Adrenal gland (tissue), 5 donors: Measurements from ENCODE around the gene IL11RA.

Source experiments
- POLR2A ChIP-seq, 2 donors: fragments of 450-650 bp; IDR thresholded peaks; one replicate each; pipeline ENCODE4 v1.6.1; 2017; ENCODE audit warnings: antibody characterized with exemption in 2 of 2, mild to moderate bottlenecking in 2 of 2, moderate library complexity in 1 of 2
- TF ChIP-seq, protein P1 (sequence below), 6 experiments: fragments of 450-650 bp in 4 of 6; fragments of 200-600 bp in 2 of 6; sonication (generic) in 1 of 6; IDR thresholded peaks; 1 replicate in 5 of 6; 2 replicates in 1 of 6; pipeline versions ENCODE4 v1.5.1 to v1.8.0; 2016 to 2021; ENCODE audit warnings: antibody characterized with exemption in 6 of 6, mild to moderate bottlenecking in 2 of 6, moderate library complexity in 1 of 6
- donor health status: DM: no; HTN: no; CAD: no.

DNA sequence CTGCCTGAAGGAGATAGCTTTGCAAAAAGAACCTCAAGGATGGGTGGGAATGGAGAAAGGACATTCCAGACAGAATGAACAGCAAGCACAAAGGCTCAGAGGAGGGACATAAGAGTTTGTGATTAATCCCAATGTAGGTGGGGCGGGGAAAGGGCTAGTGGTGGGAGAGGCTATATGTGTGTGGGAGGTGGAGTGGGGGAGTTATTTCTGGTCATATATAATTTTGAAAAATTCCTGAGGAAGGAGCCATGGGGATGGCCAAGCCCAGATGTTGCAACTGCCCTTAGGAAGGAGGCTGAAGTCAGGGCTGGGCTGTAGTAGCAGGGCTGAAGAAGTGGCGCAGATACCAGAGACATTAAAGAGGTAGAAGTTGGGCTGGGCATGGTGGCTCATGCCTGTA, 23.9 kb downstream of the IL11RA start:
- TF ChIP-seq, protein P1, sequence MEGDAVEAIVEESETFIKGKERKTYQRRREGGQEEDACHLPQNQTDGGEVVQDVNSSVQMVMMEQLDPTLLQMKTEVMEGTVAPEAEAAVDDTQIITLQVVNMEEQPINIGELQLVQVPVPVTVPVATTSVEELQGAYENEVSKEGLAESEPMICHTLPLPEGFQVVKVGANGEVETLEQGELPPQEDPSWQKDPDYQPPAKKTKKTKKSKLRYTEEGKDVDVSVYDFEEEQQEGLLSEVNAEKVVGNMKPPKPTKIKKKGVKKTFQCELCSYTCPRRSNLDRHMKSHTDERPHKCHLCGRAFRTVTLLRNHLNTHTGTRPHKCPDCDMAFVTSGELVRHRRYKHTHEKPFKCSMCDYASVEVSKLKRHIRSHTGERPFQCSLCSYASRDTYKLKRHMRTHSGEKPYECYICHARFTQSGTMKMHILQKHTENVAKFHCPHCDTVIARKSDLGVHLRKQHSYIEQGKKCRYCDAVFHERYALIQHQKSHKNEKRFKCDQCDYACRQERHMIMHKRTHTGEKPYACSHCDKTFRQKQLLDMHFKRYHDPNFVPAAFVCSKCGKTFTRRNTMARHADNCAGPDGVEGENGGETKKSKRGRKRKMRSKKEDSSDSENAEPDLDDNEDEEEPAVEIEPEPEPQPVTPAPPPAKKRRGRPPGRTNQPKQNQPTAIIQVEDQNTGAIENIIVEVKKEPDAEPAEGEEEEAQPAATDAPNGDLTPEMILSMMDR (IDR thresholded peaks at IDR 0.05), result no peak
- TF ChIP-seq POLR2A (IDR thresholded peaks at IDR 0.05), result no peak
